HG02973 (cell line): ENCODE measurements around the gene CCNG1.
A peak's percentile ranks its signal among the peaks of the same experiment; 100 is the strongest.
"Not testable (repeated sequence)": the region's sequence is repeated elsewhere in the genome, so short reads cannot be mapped to it uniquely, and the experiment has no call there.

ENCODE experiments used
- ATAC-seq: cut with Tn5 transposase; IDR thresholded peaks from one replicate; pipeline ENCODE4 v1.9.1; 2021; ENCODE audit warnings: moderate library complexity; ENCODE audit not compliant: unreplicated experiment

Gene CCNG1

GRCh38 chr5:163437309-163438182, at the start of gene CCNG1:
Gene CCNG1 (plus strand): TSS chr5:163437595. CDS start chr5:163439257, 1,662 bp downstream.
- peak; percentile 95 for ATAC-seq

DNA sequence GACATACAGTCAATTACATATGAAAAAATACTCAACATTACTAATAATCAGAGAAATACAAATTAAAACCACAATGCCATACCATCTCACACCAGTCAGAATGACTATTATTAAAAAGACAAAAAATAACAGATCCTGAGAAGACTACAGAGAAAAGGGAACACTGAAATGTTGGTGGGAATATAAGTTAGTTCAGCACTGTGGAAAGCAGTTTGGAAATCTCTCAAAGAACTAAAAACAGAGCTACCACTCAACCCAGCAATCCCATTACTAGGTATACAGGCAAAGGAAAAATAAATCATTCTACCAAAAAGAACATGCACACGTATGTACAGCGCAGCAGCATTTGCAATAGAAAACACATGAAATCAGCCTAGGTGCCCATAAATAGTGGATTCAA, 41.6 kb upstream of the CCNG1 start:
- ATAC-seq, result no peak

DNA sequence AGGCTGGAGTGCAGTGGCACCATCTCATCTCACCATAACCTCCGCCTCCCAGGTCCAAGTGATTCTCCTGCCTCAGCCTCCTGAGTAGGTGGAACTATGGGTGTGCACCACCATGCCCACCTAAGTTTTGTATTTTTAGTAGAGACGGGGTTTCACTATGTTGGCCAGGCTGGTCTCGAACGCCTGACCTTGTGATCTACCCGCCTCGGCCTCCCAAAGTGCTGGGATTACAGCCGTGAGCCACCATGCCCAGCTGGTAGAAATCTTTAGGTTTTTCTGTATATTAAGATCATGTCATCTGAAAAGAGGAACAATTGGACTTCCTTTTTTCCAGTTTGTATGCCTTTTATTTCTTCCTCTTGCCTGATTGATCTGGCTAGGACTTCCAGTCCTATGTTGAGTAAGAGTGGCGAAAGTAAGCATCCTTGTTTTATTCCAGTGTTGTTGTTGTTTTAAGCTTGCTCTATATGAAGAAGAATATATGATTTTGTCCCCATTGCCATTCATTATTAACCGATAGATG, 40.5 kb upstream of the CCNG1 start:
- not testable (repeated sequence) for ATAC-seq

DNA sequence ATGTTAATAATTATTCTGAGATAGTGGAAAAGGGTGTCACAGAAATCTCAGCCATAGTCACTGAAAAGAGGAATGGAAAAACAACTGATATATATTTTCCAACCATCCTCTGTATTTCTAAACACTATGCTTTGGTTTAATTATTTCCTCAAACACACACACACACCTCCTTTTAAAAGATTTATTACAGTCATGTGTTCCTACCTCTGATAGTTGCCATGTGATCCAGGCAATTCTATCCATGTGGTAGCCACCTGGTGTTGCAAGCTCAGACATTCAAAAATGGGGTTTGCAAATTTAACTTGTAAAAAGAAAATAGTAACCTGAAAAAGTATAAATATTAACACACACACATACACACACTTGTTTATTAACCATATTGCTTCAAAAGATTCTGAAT, 40.0 kb upstream of the CCNG1 start:
- ATAC-seq, result no peak

DNA sequence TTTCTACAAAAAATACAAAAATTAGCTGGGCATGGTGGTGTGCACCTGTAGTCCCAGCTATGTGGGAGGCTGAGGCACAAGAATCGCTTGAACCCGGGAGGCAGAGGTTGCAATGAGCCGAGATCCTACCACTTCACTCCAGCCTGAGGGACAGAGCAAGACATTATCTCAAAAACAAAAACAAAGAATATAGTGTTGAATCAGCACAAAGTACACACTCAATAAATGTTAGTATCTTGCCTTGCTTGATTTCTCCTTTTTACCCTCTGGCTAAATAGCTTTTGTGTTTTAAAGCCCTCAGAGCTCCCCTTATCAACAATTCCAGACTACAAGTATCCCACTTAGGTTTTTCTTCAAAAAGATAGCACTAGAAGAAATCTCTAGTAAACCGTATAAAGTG, 37.5 kb upstream of the CCNG1 start:
- ATAC-seq, result no peak

GRCh38 chr5:163401271-163401670, 36.1 kb upstream of the CCNG1 start:
- ATAC-seq, result no peak

GRCh38 chr5:163402007-163402406, 35.4 kb upstream of the CCNG1 start:
- ATAC-seq, result no peak

DNA sequence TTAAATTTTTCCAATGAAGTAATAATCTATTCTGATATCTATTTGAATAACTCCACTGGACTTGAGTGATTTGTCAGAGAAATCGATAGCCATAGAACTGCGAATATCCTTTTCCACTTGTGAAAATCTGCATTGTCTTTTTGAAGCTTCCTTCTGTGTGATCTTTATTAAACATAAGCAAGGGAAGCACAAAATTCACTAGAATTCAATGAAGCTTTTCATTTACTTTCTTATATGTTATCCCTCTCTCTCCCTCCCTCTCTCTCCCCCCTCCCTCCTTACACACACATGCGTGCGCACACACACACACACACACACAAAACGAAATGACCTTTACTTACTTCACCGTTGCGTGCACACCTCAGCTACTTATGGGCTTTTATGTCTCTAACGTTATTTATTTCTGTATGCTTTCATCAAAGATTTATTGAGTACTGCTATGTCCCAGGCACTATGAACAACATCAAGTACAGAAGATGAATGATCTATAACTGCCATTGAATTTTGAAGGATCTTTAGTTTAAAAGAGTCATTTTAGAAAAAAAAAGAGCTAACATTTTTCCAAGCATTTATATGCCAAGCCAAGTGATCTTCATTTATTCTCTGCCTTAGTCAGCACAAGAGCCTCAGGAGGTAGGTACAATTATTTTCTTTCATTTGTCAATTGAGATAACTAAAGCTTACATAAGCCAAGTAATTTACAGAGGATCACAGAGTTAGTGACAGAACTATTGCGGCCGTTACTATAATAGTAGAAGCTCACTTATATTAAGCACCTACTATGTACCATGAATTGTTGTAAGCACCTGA, 32.8 kb upstream of the CCNG1 start:
- ATAC-seq, result no peak

- peak; percentile 90 for ATAC-seq
Measured at GRCh38 chr5:163407034-163407655, 30.2 kb upstream of the CCNG1 start.

- ATAC-seq, result peak; percentile 71
Measured at GRCh38 chr5:163408311-163408923, 29.0 kb upstream of the CCNG1 start.

- no peak for ATAC-seq
Measured at GRCh38 chr5:163409384-163409783, 28.0 kb upstream of the CCNG1 start.

GRCh38 chr5:163410505-163410904, 26.9 kb upstream of the CCNG1 start:
- ATAC-seq, result no peak

DNA sequence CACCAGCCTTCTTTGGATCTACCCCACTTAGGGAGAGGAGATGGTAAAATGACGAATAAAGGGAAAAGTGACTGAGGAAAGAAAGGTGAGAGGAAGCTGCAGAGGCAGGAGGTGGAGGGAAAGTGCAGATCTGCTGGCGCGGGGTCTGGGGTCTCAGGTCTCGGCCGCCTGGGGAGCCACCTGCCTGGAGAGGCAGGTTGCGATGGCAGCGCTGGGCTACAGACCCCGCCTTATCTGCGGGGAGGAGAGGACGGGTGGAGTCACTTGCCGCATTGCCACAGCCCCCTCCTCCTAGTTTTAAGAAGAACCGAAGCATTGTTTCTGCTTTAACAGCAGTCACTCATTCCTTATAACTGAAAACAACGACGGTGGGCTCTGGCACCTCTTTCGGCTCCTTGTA, 21.7 kb upstream of the CCNG1 start:
- ATAC-seq, result not testable (repeated sequence)

DNA sequence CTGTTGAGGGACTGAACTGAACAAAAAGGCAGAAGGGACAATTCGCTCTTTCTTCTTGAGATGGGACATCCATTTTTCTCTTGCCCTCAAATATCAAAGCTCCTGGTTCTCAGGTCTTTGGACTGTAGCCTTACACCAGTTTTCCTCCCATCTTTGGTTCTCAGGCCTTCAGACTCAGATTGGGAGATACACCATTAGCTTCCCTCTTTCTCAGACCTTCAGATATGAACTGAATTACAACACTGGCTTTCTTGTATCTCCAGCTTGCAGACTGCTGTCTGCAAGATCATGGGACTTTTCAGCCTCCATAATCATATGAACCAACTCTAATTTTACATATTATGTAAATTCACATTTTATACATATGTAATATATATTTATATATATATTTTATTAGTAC, 12.6 kb upstream of the CCNG1 start:
- ATAC-seq, result no peak

DNA sequence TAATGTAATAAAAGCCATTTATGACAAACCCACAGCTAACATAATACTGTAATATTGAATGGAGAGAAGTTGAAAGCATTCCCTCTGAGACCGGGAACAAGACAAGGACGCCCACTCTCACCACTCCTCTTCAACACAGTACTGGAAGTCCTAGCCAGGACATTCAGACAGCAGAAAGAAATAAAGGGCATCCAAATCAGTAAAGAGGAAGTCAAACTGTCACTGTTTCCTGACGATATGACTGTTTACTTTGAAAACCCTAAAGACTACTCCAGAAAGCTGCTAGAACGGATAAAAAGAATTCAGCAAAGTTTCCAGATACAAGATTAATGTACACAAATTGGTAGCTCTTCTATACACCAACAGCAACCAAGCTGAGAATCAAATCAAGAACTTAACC, 11.3 kb upstream of the CCNG1 start:
- not testable (repeated sequence) for ATAC-seq

DNA sequence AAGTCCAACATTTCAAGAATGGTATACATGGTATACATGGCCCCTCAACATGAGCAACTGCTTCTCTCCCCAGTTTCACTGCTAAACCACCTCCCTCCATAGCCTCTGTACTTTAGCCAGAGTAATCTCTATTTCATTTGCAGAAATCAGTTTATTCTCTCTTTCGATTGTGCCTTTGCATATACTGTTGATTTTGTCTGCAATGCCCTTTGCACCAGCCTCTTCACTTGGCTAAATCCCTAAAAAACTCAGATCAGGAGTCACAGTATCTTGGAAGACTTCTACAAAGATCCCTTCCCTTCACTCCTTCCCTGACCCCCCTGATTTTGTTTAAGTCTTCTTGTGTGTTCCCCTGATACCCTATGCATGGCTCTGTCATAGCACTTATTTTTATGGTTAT, 4.9 kb upstream of the CCNG1 start:
- no peak for ATAC-seq

DNA sequence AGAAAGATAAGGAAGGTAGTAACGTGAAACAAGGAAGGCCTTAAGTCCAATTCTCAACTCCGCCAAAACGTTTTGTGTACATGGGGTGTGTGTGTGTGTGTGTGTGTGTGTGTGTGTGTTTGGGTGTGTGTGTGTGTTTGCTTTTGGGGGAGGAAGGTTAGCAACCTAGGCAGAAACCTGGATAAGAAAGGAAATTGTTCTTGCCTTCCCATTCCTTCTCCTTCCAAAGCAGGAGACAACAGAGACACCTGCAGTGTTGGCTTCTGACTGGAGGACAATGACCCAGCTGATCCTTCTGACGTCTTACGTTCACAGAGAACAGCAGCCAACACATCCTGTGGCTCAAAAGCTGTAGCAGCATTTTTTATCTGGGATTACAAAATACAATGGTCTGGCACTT, 4.1 kb upstream of the CCNG1 start:
- no peak for ATAC-seq

DNA sequence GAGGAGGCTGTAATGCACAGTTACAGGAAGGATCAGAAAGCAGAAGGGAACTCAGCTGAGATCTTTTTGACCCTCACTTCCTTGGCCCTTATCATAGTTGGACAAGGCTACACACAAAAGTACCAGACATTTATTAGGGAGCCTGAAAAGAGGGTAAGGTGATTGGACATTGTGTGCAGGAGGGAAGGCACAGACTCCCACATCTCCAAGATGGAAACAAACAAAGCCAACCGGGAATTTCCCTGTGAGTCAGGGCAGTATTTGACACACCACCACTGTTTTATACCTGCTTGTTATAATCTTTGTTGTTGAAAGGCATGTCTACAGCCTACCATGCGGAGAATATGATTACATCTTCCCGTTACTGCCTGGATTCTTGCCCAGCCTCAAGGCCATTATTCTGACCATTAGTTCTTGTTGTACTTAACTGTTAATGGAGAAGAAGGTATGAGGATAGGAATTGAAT, 3.0 kb upstream of the CCNG1 start:
- ATAC-seq, result no peak

- ATAC-seq, result no peak
Measured at GRCh38 chr5:163436515-163436914, 880 bp upstream of the CCNG1 start.

DNA sequence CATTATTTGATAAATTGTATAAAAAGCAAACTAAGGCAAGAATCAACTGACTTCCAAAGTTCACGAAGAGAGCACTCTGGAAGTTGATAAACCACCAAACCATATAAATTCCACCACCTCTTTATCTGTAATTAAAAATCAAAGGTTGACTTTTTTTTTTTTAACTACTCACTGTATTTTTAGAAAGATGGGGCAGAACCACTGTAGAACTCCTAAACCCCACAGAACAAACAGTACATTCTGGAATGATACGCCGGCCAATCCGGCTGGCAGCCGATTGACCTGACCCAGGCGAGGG, 435 bp upstream of the CCNG1 start:
- no peak for ATAC-seq

- ATAC-seq, result no peak
Measured at GRCh38 chr5:163439092-163439425, 1.7 kb downstream of the CCNG1 start.
